Fibroblast of lung (primary cell): Measurements from ENCODE around the gene CDH7.

Source experiments
- EZH2 ChIP-seq: IDR thresholded peaks from 2 replicates; pipeline ENCODE4 v1.5.1; 2012; ENCODE audit warnings: low read length, control low read depth, mild to moderate bottlenecking; ENCODE audit errors: missing control alignments
- TF ChIP-seq, protein P1 (sequence below), 2 donors: IDR thresholded peaks in 1 of 2; conservative IDR thresholded peaks in 1 of 2; 1 replicate in 1 of 2; 2 replicates in 1 of 2; pipeline ENCODE4 v1.5.1; 2011 to 2012; ENCODE audit warnings: low read length in 2 of 2, control low read depth in 1 of 2, inconsistent platforms in 1 of 2, low read depth in 1 of 2, mild to moderate bottlenecking in 1 of 2

DNA sequence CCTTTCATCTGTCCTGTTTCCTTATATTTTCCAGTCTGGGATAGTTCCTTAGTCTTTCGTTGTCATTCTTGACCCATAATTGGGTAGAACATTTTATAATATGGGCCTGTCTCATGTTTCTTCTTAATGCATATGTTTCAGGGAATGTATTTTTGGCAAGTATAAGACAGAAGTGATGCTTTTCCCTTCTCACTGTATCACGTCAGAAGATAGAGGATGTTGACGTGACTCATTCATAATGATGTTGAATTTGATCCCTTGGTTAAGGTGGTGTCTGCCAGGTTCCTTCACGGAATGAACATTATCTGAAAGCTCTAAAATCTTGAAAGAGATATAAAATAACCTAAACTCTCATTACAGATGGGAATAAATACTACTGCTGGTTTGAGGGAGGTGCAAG lies 18.8 kb downstream of the CDH7 start:
- TF ChIP-seq, protein P1, sequence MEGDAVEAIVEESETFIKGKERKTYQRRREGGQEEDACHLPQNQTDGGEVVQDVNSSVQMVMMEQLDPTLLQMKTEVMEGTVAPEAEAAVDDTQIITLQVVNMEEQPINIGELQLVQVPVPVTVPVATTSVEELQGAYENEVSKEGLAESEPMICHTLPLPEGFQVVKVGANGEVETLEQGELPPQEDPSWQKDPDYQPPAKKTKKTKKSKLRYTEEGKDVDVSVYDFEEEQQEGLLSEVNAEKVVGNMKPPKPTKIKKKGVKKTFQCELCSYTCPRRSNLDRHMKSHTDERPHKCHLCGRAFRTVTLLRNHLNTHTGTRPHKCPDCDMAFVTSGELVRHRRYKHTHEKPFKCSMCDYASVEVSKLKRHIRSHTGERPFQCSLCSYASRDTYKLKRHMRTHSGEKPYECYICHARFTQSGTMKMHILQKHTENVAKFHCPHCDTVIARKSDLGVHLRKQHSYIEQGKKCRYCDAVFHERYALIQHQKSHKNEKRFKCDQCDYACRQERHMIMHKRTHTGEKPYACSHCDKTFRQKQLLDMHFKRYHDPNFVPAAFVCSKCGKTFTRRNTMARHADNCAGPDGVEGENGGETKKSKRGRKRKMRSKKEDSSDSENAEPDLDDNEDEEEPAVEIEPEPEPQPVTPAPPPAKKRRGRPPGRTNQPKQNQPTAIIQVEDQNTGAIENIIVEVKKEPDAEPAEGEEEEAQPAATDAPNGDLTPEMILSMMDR (conservative IDR thresholded peaks at IDR 0.05 in 1 of 2, IDR thresholded peaks at IDR 0.05 in 1 of 2; ENCODE audit: low read depth in 1 of 2, low read length in 2 of 2), result no peak
- TF ChIP-seq EZH2, result no peak
